DMS53 (cell line): ENCODE results near the gene NCAN.

Experiments used
- DNase-seq: peaks from one replicate; lab custom pipeline; 2025; lab: John Stamatoyannopoulos, UW

Gene NCAN

GRCh38 chr19:19260417-19261214, 48.9 kb downstream of the NCAN start:
- DNase-seq, result peak; percentile 33

- peak; percentile 14 for DNase-seq
These were observed 49.8 kb downstream of the NCAN start for GRCh38 chr19:19261350-19262189.

GRCh38 chr19:19262190-19263057, 50.7 kb downstream of the NCAN start:
- DNase-seq, result no peak

GRCh38 chr19:19263886-19264487, 52.2 kb downstream of the NCAN start:
- DNase-seq, result no peak

GRCh38 chr19:19267305-19267704, 55.5 kb downstream of the NCAN start:
- DNase-seq, result no peak

GRCh38 chr19:19268453-19269385, 57.0 kb downstream of the NCAN start:
- DNase-seq, result peak; percentile 32

GRCh38 chr19:19269952-19270694, 58.4 kb downstream of the NCAN start:
- DNase-seq, result peak; percentile 16

GRCh38 chr19:19270749-19271571, 59.2 kb downstream of the NCAN start:
- no peak for DNase-seq

GRCh38 chr19:19271828-19272599, 60.3 kb downstream of the NCAN start:
- no peak for DNase-seq

- DNase-seq, result no peak
These were observed 62.4 kb downstream of the NCAN start for GRCh38 chr19:19274146-19274545.

- peak; percentile 45 for DNase-seq
These were observed 63.2 kb downstream of the NCAN start for GRCh38 chr19:19274716-19275565.

GRCh38 chr19:19276386-19276785, 64.6 kb downstream of the NCAN start:
- DNase-seq, result no peak

- DNase-seq, result no peak
These were observed 65.1 kb downstream of the NCAN start for GRCh38 chr19:19276851-19277250.

GRCh38 chr19:19278315-19278714, 66.6 kb downstream of the NCAN start:
- no peak for DNase-seq

GRCh38 chr19:19279062-19279612, 67.4 kb downstream of the NCAN start:
- no peak for DNase-seq

- no peak for DNase-seq
These were observed 68.1 kb downstream of the NCAN start for GRCh38 chr19:19279853-19280252.

GRCh38 chr19:19280561-19280960, 68.8 kb downstream of the NCAN start:
- no peak for DNase-seq
